Measurements from ENCODE around the gene STK4. TPM values are rescaled to one million over a fixed set of nuclear protein-coding genes. Genes with fewer than 3 reads are reported as not detected.

Gene STK4
- total and polyA plus RNA-seq, 2 of the 8 experiments (the other 6 are each of a cell fraction or from before 2014, with no cell fraction given): 12.0 to 34.3 TPM

DNA sequence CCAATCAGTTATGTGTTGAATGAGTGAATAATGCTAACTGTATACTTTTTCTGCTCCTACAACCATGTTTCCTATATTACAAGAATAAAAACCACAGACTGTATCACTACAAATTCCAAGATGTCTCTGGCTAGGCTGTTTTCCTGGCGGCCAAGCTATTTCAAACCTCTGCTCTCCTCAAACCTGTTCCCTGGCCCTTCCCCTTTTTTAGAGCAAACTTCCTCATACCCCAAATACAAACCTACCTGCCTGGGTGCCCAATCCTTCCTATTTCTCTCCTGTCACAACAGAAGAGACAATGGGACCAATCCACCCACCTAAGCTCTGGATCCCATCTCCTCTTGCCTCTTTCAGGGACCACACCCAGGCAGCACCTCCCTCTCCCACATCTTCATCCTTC, 13.6 kb upstream of the STK4 start:
- Histone ChIP-seq H3K4me3 (ENCODE audit: extremely low read depth in 1 of 4, insufficient read depth in 2 of 4, low read depth in 3 of 4, low read length in 4 of 4) (no peak overlapping the region), H2BK20ac (ENCODE audit: low read length) (no peak overlapping the region), H3K79me2 (ENCODE audit: control insufficient read depth in 1 of 2, insufficient read depth in 2 of 2, low read length in 2 of 2) (peaks cover 0 to 2% of the 10 kb centered on the region in 2 experiments; a peak in 1 of 4 replicates), H3K9ac (replicated peaks in 1 of 4; ENCODE audit: extremely low read depth in 1 of 4, low read depth in 3 of 4, low read length in 3 of 4) (no peak overlapping the region), H3K23ac (ENCODE audit: insufficient read length) (no peak overlapping the region), H3K4ac (replicated peaks; ENCODE audit: insufficient read length, low read depth, low read length) (no peak overlapping the region), H3K9me3 (ENCODE audit: insufficient read depth in 2 of 2, low read depth in 1 of 2, low read length in 1 of 2) (no peaks in the 10 kb centered on the region), H3K36me3 (ENCODE audit: control insufficient read depth in 2 of 4, insufficient read depth in 4 of 4, low read length in 3 of 4) (peaks cover 17 to 68% (median 57%) of the 10 kb centered on the region in 4 experiments), H4K5ac (ENCODE audit: insufficient read length, low read depth, low read length) (no peak overlapping the region), H2BK120ac (replicated peaks; ENCODE audit: low read depth, low read length) (no peak overlapping the region), H2AK5ac (ENCODE audit: low read depth, low read length) (no peak overlapping the region), H3K14ac (ENCODE audit: insufficient read length) (no peak overlapping the region), H3K23me2 (ENCODE audit: low read depth, low read length) (no peaks in the 10 kb centered on the region), H3K4me2 (ENCODE audit: insufficient read depth in 1 of 2, low read depth in 2 of 2, low read length in 2 of 2) (no peak overlapping the region), H3K79me1 (ENCODE audit: low read depth, low read length) (peaks cover 2% of the 10 kb centered on the region), H2BK5ac (ENCODE audit: low read depth, low read length) (no peak overlapping the region), H2AFZ (ENCODE audit: low read length) (no peak overlapping the region), H4K8ac (ENCODE audit: extremely low read depth, insufficient read depth, low read length) (no peak overlapping the region), H2BK12ac (ENCODE audit: low read depth, low read length) (no peak overlapping the region), H3K4me1 (replicated peaks in 1 of 4; ENCODE audit: control insufficient read depth in 3 of 4, insufficient read depth in 4 of 4, low read length in 3 of 4) (no peaks in the 10 kb centered on the region), H3K56ac (replicated peaks; ENCODE audit: insufficient read length, low read depth, low read length) (no peak overlapping the region), H4K20me1 (replicated peaks in 1 of 2; ENCODE audit: control insufficient read depth in 1 of 2, insufficient read depth in 2 of 2, low read length in 2 of 2) (peaks cover 0 to 5% of the 10 kb centered on the region in 2 experiments), H4K91ac (replicated peaks; ENCODE audit: insufficient read length, low read length) (no peak overlapping the region), H2BK15ac (ENCODE audit: low read length) (no peak overlapping the region), H3K27me3 (replicated peaks in 1 of 4; ENCODE audit: control insufficient read depth in 3 of 4, extremely low read depth in 1 of 4, insufficient read depth in 3 of 4, low read length in 3 of 4) (no peaks in the 10 kb centered on the region), H3K27ac (ENCODE audit: low read depth, low read length) (no peak overlapping the region), H3K18ac (ENCODE audit: extremely low read depth, low read length) (no peak overlapping the region)
- no peak for FAIRE-seq
- DNase-seq (ENCODE audit: low read depth in 1 of 2, low spot score in 2 of 2): no peak
- ChIA-PET POLR2A (ENCODE audit: partially characterized antibody) (interaction anchor here (0.6 to 4.0 kb wide), 6 partner anchors 7 to 52 kb away, joined by 3 to 33 read pairs (median 4); no protein-coding TSS in a partner anchor), CTCF (ENCODE audit: partially characterized antibody) (interaction anchor here (3.1 kb wide), 1 partner anchor 10 kb away, joined by 25 read pairs; no protein-coding TSS in a partner anchor)
- 82% methylated on average over 1 of the region's 1 CpG; no CpG with 5 or more reads in 1 of the 2 experiments for WGBS, 2 experiments (ENCODE audit: extremely low coverage in 1 of 2, insufficient coverage in 1 of 2, insufficient read length in 1 of 2, insufficient replicate concordance in 2 of 2, low coverage in 1 of 2, low lambda C conversion rate in 2 of 2, missing lambda C conversion rate in 1 of 2)
- TF ChIP-seq, protein P1, sequence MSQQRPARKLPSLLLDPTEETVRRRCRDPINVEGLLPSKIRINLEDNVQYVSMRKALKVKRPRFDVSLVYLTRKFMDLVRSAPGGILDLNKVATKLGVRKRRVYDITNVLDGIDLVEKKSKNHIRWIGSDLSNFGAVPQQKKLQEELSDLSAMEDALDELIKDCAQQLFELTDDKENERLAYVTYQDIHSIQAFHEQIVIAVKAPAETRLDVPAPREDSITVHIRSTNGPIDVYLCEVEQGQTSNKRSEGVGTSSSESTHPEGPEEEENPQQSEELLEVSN (IDR thresholded peaks at IDR 0.05): no peak
- TF ChIP-seq RFX5 (IDR thresholded peaks at IDR 0.05; ENCODE audit: borderline replicate concordance, low read depth, low read length) (no peak), SP2 (IDR thresholded peaks at IDR 0.05; ENCODE audit: low read length) (no peak), CBX8 (IDR thresholded peaks at IDR 0.05; ENCODE audit: borderline replicate concordance, low read depth, low read length) (no peak), KDM5A (IDR thresholded peaks at IDR 0.05; ENCODE audit: low read length) (no peak), CHD1 (IDR thresholded peaks at IDR 0.05; ENCODE audit: low read depth, low read length) (no peak), POLR2AphosphoS5 (IDR thresholded peaks at IDR 0.05; ENCODE audit: low read depth, low read length) (no peak), SRF (IDR thresholded peaks at IDR 0.05; ENCODE audit: low read depth, low read length) (no peak), SUZ12 (IDR thresholded peaks at IDR 0.05; ENCODE audit: low read length) (no peak), RBBP5 (IDR thresholded peaks at IDR 0.05; ENCODE audit: borderline replicate concordance, low read depth, low read length) (no peak), POLR2A (IDR thresholded peaks at IDR 0.05; ENCODE audit: control extremely low read depth in 1 of 2, low read depth in 2 of 2, low read length in 2 of 2) (no peak), GABPA (IDR thresholded peaks at IDR 0.05; ENCODE audit: borderline replicate concordance, insufficient read depth, low read length) (no peak), ZNF274 (IDR thresholded peaks at IDR 0.05; ENCODE audit: borderline replicate concordance, extremely low read depth, low read length) (no peak)

Measured in H1 (cell line).